HepG2 (cell line): ENCODE measurements around the gene TMEM223. TPM values are rescaled to one million over a fixed set of nuclear protein-coding genes. Genes with fewer than 3 reads are reported as not detected.

Experiments
- AHR ChIP-seq: IDR thresholded peaks from 2 replicates; pipeline ENCODE4 v1.6.1; 2018; ENCODE audit warnings: missing genetic modification reagents, missing compliant biosample characterization
- ATF2 ChIP-seq: sonication (generic); formaldehyde crosslinking; IDR thresholded peaks from 2 replicates; pipeline ENCODE4 v1.4.0; 2020; ENCODE audit warnings: missing genetic modification reagents
- ATF4 ChIP-seq, 2 experiments: fragments of 450-650 bp in 1 of 2; sonication (generic) in 1 of 2; formaldehyde crosslinking; IDR thresholded peaks; 2 replicates each; pipeline versions ENCODE4 v1.5.0 to v1.8.0; 2020 to 2022; ENCODE audit warnings: mild to moderate bottlenecking in 1 of 2, missing genetic modification reagents in 1 of 2
- CBX1 ChIP-seq: IDR thresholded peaks from one replicate; pipeline ENCODE4 v1.6.1; 2016; ENCODE audit warnings: antibody characterized with exemption, low read depth
- FOXK2 ChIP-seq: fragments of 450-650 bp; IDR thresholded peaks from 2 replicates; pipeline ENCODE4 v1.6.1; 2016
- GMEB1 ChIP-seq: sonication (generic); formaldehyde crosslinking; IDR thresholded peaks from 2 replicates; pipeline ENCODE4 v1.5.1; 2020; ENCODE audit warnings: missing genetic modification reagents, mild to moderate bottlenecking, borderline replicate concordance
- KAT7 ChIP-seq: IDR thresholded peaks from 2 replicates; pipeline ENCODE4 v1.6.1; 2018; ENCODE audit warnings: borderline replicate concordance, missing compliant biosample characterization
- MAZ ChIP-seq, 2 experiments: sonication (generic) in 1 of 2; formaldehyde crosslinking in 1 of 2; IDR thresholded peaks; 2 replicates each; pipeline versions ENCODE4 v1.5.0 to v1.6.1; 2012 to 2020; ENCODE audit warnings: low read depth in 2 of 2, mild to moderate bottlenecking in 2 of 2, borderline replicate concordance in 1 of 2, improper control_type of control experiment in 1 of 2, low read length in 1 of 2, missing genetic modification reagents in 1 of 2, moderate library complexity in 1 of 2
- MED1 ChIP-seq: sonication (generic); formaldehyde crosslinking; IDR thresholded peaks from 2 replicates; pipeline ENCODE4 v1.4.0; 2020; ENCODE audit warnings: missing genetic modification reagents
- MED8 ChIP-seq: sonication (generic); formaldehyde crosslinking; IDR thresholded peaks from 2 replicates; pipeline ENCODE4 v1.8.1; 2023; ENCODE audit warnings: mild to moderate bottlenecking, missing genetic modification reagents; ENCODE audit not compliant: insufficient replicate concordance
- MEF2D ChIP-seq: sonication (generic); formaldehyde crosslinking; IDR thresholded peaks from 2 replicates; pipeline ENCODE4 v1.5.1; 2020; ENCODE audit warnings: mild to moderate bottlenecking, missing genetic modification reagents
- NBN ChIP-seq: fragments of 450-650 bp; conservative IDR thresholded peaks from 2 replicates; pipeline ENCODE4 v1.6.1; 2017
- NFKBIZ ChIP-seq: IDR thresholded peaks from 2 replicates; pipeline ENCODE4 v1.6.1; 2018; ENCODE audit warnings: missing genetic modification reagents, missing compliant biosample characterization
- NR2F6 ChIP-seq, 2 experiments: IDR thresholded peaks; 2 replicates each; pipeline ENCODE4 v1.6.1; 2016; ENCODE audit warnings: antibody characterized with exemption in 1 of 2, mild to moderate bottlenecking in 1 of 2
- PHF20 ChIP-seq: sonication (generic); formaldehyde crosslinking; IDR thresholded peaks from 2 replicates; pipeline ENCODE4 v1.5.0; 2020; ENCODE audit warnings: mild to moderate bottlenecking, missing genetic modification reagents
- POLR2G ChIP-seq: fragments of 200-400 bp; formaldehyde crosslinking; IDR thresholded peaks from 2 replicates; pipeline ENCODE4 v1.6.1; 2018; ENCODE audit warnings: mild to moderate bottlenecking, low read depth, low read length, moderate library complexity
- TSC22D2 ChIP-seq: sonication (generic); formaldehyde crosslinking; IDR thresholded peaks from 2 replicates; pipeline ENCODE4 v1.5.1; 2020; ENCODE audit warnings: missing genetic modification reagents, mild to moderate bottlenecking, borderline replicate concordance
- ZBTB7B ChIP-seq: sonication (generic); formaldehyde crosslinking; IDR thresholded peaks from 2 replicates; pipeline ENCODE4 v1.4.0; 2020; ENCODE audit warnings: missing genetic modification reagents
- ZNF317 ChIP-seq: sonication (generic); formaldehyde crosslinking; IDR thresholded peaks from 2 replicates; pipeline ENCODE4 v1.5.0; 2020; ENCODE audit warnings: mild to moderate bottlenecking, missing genetic modification reagents
- ZNF441 ChIP-seq: sonication (generic); formaldehyde crosslinking; IDR thresholded peaks from 2 replicates; pipeline ENCODE4 v1.7.0; 2021; ENCODE audit warnings: missing genetic modification reagents, borderline replicate concordance
- ZNF574 ChIP-seq: sonication (generic); formaldehyde crosslinking; IDR thresholded peaks from 2 replicates; pipeline ENCODE4 v1.4.0; 2020; ENCODE audit warnings: missing genetic modification reagents
- ZNF629 ChIP-seq: sonication (generic); formaldehyde crosslinking; conservative IDR thresholded peaks from 2 replicates; pipeline ENCODE4 v1.5.0; 2020; ENCODE audit warnings: missing genetic modification reagents
- ZNF883 ChIP-seq: sonication (generic); formaldehyde crosslinking; IDR thresholded peaks from 2 replicates; pipeline ENCODE4 v1.5.1; 2020; ENCODE audit warnings: mild to moderate bottlenecking, missing genetic modification reagents; ENCODE audit errors: not compliant biosample characterization
- polyA plus RNA-seq, 8 experiments: library from polyadenylated mRNA; depleted of rRNA in 3 of 8; stranded (reverse) in 7 of 8; unstranded in 1 of 8; fragments of >200 nt; fragmentation: Illumina TruSeq in 4 of 8; extraction: Trizol in 4 of 8; gene quantifications; 2 replicates each; pipeline versions ENCODE4 v1.2.1 to v1.2.3, GENCODE V29; 2011 to 2016; ENCODE audit warnings: low read depth in 4 of 8, missing spikeins in 1 of 8, mixed read lengths in 1 of 8; ENCODE audit not compliant: insufficient read depth in 1 of 8
- total RNA-seq, 5 experiments: library from RNA; depleted of rRNA; stranded (reverse); fragments of >200 nt; fragmentation: Illumina TruSeq; extraction: Trizol; gene quantifications; 2 replicates each; pipeline ENCODE4 v1.2.3, GENCODE V29; 2016; ENCODE audit warnings: low read depth in 1 of 5

Gene TMEM223
- total and polyA plus RNA-seq, 2 of the 13 experiments (the other 11 are each of a cell fraction or from before 2014, with no cell fraction given): 19.5 to 24.9 TPM

- TF ChIP-seq MAZ (IDR thresholded peaks at IDR 0.05; ENCODE audit: borderline replicate concordance, low read depth, low read length) (peak; percentile 74; the same call in 1 of the 2 replicates), MAZ (CRISPR knock-in tag; IDR thresholded peaks at IDR 0.05; ENCODE audit: low read depth) (peak; percentile 91), ATF4 (CRISPR knock-in tag; IDR thresholded peaks at IDR 0.05) (peak in 1 of 2 experiments; percentile 62; a peak in 1 of 4 replicates), ZNF317 (CRISPR knock-in tag) (peak; percentile 44; the same call in 1 of the 2 replicates), POLR2G (peak; percentile 98), MED8 (CRISPR knock-in tag) (peak; percentile 19), ZNF629 (CRISPR knock-in tag) (peak; percentile 38; the same call in 1 of the 2 replicates), ZNF441 (CRISPR knock-in tag) (no peak), NFKBIZ (CRISPR knock-in tag) (0 out of 2 replicates have a peak, but pooled peaks have one; percentile 62), PHF20 (CRISPR knock-in tag) (peak; percentile 91), NBN (no peak), MED1 (CRISPR knock-in tag) (peak; percentile 82), ZNF574 (CRISPR knock-in tag) (peak; percentile 97), GMEB1 (peak; percentile 89), NR2F6 (IDR thresholded peaks at IDR 0.05) (no peak), NR2F6 (CRISPR knock-in tag; IDR thresholded peaks at IDR 0.05) (peak; percentile 65), ZBTB7B (CRISPR knock-in tag) (peak; percentile 93), MEF2D (0 out of 2 replicates have a peak, but pooled peaks have one; percentile 44), CBX1 (peak; percentile 71), AHR (peak; percentile 95), ZNF883 (CRISPR knock-in tag) (peak; percentile 86), KAT7 (CRISPR knock-in tag) (peak; percentile 87; the same call in 1 of the 2 replicates), FOXK2 (no peak), TSC22D2 (CRISPR knock-in tag) (peak; percentile 84; the same call in 1 of the 2 replicates), ATF2 (CRISPR knock-in tag) (peak; percentile 90)
Observed at GRCh38 chr11:62787005-62787759, 4.6 kb downstream of the TMEM223 start, which contains the start of gene TMEM179B (continued).
